OCI-LY7 (cell line): ENCODE data around the gene CFL2.

Source experiments
- EZH2phosphoT487 ChIP-seq: fragments of 200-600 bp; sonication (generic); IDR thresholded peaks from 2 replicates; pipeline ENCODE4 v1.6.1; 2018; ENCODE audit warnings: low read depth, borderline replicate concordance, mild to moderate bottlenecking, mixed run types, antibody characterized with exemption, low read length, moderate library complexity, mixed read lengths
- TF ChIP-seq, protein P1 (sequence below): fragments of 200-600 bp; sonication (generic); conservative IDR thresholded peaks from 2 replicates; pipeline ENCODE4 v1.5.1; 2014; ENCODE audit warnings: mild to moderate bottlenecking, antibody characterized with exemption, low read length, moderate library complexity, mixed read lengths

DNA sequence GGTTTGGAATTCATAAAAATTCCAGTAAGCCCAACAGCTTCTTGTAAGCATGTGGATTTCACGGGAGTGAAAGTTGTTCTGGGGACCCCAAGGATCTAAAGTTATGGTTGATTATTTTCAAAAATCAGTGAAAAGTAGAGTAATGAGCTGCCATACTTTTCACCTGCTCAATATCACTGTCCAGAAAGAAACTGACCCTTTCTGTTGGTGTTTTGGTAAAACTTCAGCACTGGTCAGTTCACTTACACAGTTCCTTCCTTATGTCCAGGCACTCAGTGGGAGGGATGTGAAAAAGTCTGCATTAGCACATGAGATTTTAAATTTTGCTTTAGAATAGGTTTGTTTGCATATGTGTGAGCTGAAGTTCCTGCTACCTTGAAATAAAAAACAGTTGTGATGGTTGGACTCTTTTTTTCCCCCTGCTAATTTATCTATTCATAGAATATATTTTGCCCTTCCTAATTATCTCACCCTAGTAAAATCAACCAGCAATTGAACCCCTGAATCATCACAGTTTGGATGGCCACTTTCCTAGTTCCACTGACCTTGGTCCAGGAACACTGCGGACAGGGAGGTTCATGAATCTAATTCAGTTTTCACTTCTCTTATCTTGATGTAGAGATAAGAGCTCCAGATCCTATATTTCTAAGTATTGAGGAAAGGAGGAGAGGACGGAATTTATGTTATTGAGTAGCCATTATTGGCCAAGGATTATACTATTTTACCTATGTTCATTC lies 25.8 kb downstream of the CFL2 start:
- TF ChIP-seq, protein P1, sequence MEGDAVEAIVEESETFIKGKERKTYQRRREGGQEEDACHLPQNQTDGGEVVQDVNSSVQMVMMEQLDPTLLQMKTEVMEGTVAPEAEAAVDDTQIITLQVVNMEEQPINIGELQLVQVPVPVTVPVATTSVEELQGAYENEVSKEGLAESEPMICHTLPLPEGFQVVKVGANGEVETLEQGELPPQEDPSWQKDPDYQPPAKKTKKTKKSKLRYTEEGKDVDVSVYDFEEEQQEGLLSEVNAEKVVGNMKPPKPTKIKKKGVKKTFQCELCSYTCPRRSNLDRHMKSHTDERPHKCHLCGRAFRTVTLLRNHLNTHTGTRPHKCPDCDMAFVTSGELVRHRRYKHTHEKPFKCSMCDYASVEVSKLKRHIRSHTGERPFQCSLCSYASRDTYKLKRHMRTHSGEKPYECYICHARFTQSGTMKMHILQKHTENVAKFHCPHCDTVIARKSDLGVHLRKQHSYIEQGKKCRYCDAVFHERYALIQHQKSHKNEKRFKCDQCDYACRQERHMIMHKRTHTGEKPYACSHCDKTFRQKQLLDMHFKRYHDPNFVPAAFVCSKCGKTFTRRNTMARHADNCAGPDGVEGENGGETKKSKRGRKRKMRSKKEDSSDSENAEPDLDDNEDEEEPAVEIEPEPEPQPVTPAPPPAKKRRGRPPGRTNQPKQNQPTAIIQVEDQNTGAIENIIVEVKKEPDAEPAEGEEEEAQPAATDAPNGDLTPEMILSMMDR, result no peak
- TF ChIP-seq EZH2phosphoT487, result no peak
